ENCODE measurements around the gene PRMT2.

Gene PRMT2

GRCh38 chr21:46655230-46655629 lies 19.8 kb downstream of the PRMT2 start:
- Histone ChIP-seq H2AFZ (ENCODE audit: low read depth, low read length) (no peak overlapping the region), H3K4me2 (ENCODE audit: low read length, poor library complexity, severe bottlenecking) (no peak overlapping the region), H4K8ac (ENCODE audit: low read length) (no peak overlapping the region), H3K9me3 (ENCODE audit: control insufficient read depth, low read length) (peaks cover 27% of the 10 kb centered on the region), H3K27ac (ENCODE audit: low read length, poor library complexity, severe bottlenecking) (no peak overlapping the region), H4K91ac (ENCODE audit: low read length) (no peak overlapping the region), H3K79me1 (replicated peaks; ENCODE audit: low read length, poor library complexity, severe bottlenecking) (peaks cover 44% of the 10 kb centered on the region), H2AK5ac (ENCODE audit: low read length, severe bottlenecking) (no peak overlapping the region), H2BK120ac (ENCODE audit: low read depth, low read length) (no peak overlapping the region), H3K27me3 (ENCODE audit: control insufficient read depth in 1 of 2, insufficient read depth in 1 of 2, low read length in 2 of 2) (no peaks in the 10 kb centered on the region), H3K14ac (ENCODE audit: low read length in 2 of 2) (no peak overlapping the region), H3K18ac (ENCODE audit: low read depth in 1 of 2, low read length in 2 of 2) (no peak overlapping the region), H3K23ac (ENCODE audit: low read length in 2 of 2) (no peak overlapping the region), H3K4me3 (ENCODE audit: insufficient read depth in 1 of 2, low read depth in 1 of 2, low read length in 2 of 2) (no peak overlapping the region), H3K9ac (ENCODE audit: low read length) (no peak overlapping the region), H3K36me3 (ENCODE audit: control insufficient read depth in 1 of 2, insufficient read depth in 2 of 2, low read depth in 1 of 2, low read length in 2 of 2) (peaks cover 56 to 98% of the 10 kb centered on the region in 2 experiments), H2BK15ac (ENCODE audit: low read depth, poor library complexity, severe bottlenecking) (no peak overlapping the region), H3K4ac (ENCODE audit: low read depth in 1 of 2, low read length in 2 of 2) (no peak overlapping the region), H2BK5ac (ENCODE audit: low read depth, low read length, poor library complexity, severe bottlenecking) (no peak overlapping the region), H2BK12ac (ENCODE audit: low read length in 2 of 2) (no peak overlapping the region), H3K4me1 (ENCODE audit: control insufficient read depth, insufficient read depth, low read depth, low read length) (peaks cover 1% of the 10 kb centered on the region)
- DNase-seq, result no peak

GRCh38 chr21:46656820-46657219 lies 21.3 kb downstream of the PRMT2 start:
- no peak for DNase-seq
- Histone ChIP-seq H3K18ac (ENCODE audit: low read depth in 1 of 2, low read length in 2 of 2) (no peak overlapping the region), H3K36me3 (ENCODE audit: control insufficient read depth in 1 of 2, insufficient read depth in 2 of 2, low read depth in 1 of 2, low read length in 2 of 2) (peaks cover 50 to 92% of the 10 kb centered on the region in 2 experiments), H4K8ac (ENCODE audit: low read length) (no peak overlapping the region), H3K4me1 (ENCODE audit: control insufficient read depth, insufficient read depth, low read depth, low read length) (peaks cover 4% of the 10 kb centered on the region), H3K27me3 (ENCODE audit: control insufficient read depth in 1 of 2, insufficient read depth in 1 of 2, low read length in 2 of 2) (no peaks in the 10 kb centered on the region), H3K4me3 (ENCODE audit: insufficient read depth in 1 of 2, low read depth in 1 of 2, low read length in 2 of 2) (no peak overlapping the region), H4K91ac (ENCODE audit: low read length) (no peak overlapping the region), H3K27ac (ENCODE audit: low read length, poor library complexity, severe bottlenecking) (no peak overlapping the region), H3K23ac (ENCODE audit: low read length in 2 of 2) (no peak overlapping the region), H2AK5ac (ENCODE audit: low read length, severe bottlenecking) (no peak overlapping the region), H2BK5ac (ENCODE audit: low read depth, low read length, poor library complexity, severe bottlenecking) (no peak overlapping the region), H2AFZ (ENCODE audit: low read depth, low read length) (no peak overlapping the region), H3K79me1 (replicated peaks; ENCODE audit: low read length, poor library complexity, severe bottlenecking) (peaks cover 37% of the 10 kb centered on the region), H3K14ac (ENCODE audit: low read length in 2 of 2) (no peak overlapping the region), H3K9ac (ENCODE audit: low read length) (no peak overlapping the region), H3K4ac (ENCODE audit: low read depth in 1 of 2, low read length in 2 of 2) (no peak overlapping the region), H3K9me3 (ENCODE audit: control insufficient read depth, low read length) (peaks cover 27% of the 10 kb centered on the region), H2BK12ac (ENCODE audit: low read length in 2 of 2) (no peak overlapping the region), H2BK15ac (ENCODE audit: low read depth, poor library complexity, severe bottlenecking) (no peak overlapping the region), H2BK120ac (ENCODE audit: low read depth, low read length) (no peak overlapping the region), H3K4me2 (ENCODE audit: low read length, poor library complexity, severe bottlenecking) (no peak overlapping the region)
- WGBS, result 100% methylated on average over 1 of the region's 1 CpG

- Histone ChIP-seq H2BK15ac (ENCODE audit: low read depth, poor library complexity, severe bottlenecking) (no peak overlapping the region), H2BK12ac (ENCODE audit: low read length in 2 of 2) (no peak overlapping the region), H3K9ac (ENCODE audit: low read length) (peak overlapping the region; percentile 27), H3K4ac (ENCODE audit: low read depth in 1 of 2, low read length in 2 of 2) (no peak overlapping the region), H3K27me3 (ENCODE audit: control insufficient read depth in 1 of 2, insufficient read depth in 1 of 2, low read length in 2 of 2) (no peaks in the 10 kb centered on the region), H3K23ac (ENCODE audit: low read length in 2 of 2) (no peak overlapping the region), H4K8ac (ENCODE audit: low read length) (no peak overlapping the region), H3K4me2 (ENCODE audit: low read length, poor library complexity, severe bottlenecking) (no peak overlapping the region), H2AK5ac (ENCODE audit: low read length, severe bottlenecking) (no peak overlapping the region), H3K4me3 (ENCODE audit: insufficient read depth in 1 of 2, low read depth in 1 of 2, low read length in 2 of 2) (no peak overlapping the region), H3K79me1 (replicated peaks; ENCODE audit: low read length, poor library complexity, severe bottlenecking) (peaks cover 29% of the 10 kb centered on the region), H4K91ac (ENCODE audit: low read length) (no peak overlapping the region), H3K36me3 (ENCODE audit: control insufficient read depth in 1 of 2, insufficient read depth in 2 of 2, low read depth in 1 of 2, low read length in 2 of 2) (peaks cover 64 to 79% of the 10 kb centered on the region in 2 experiments), H3K14ac (ENCODE audit: low read length in 2 of 2) (no peak overlapping the region), H2BK5ac (ENCODE audit: low read depth, low read length, poor library complexity, severe bottlenecking) (no peak overlapping the region), H3K9me3 (ENCODE audit: control insufficient read depth, low read length) (peaks cover 5% of the 10 kb centered on the region), H3K18ac (ENCODE audit: low read depth in 1 of 2, low read length in 2 of 2) (no peak overlapping the region), H3K4me1 (ENCODE audit: control insufficient read depth, insufficient read depth, low read depth, low read length) (peaks cover 4% of the 10 kb centered on the region), H2AFZ (ENCODE audit: low read depth, low read length) (no peak overlapping the region), H3K27ac (ENCODE audit: low read length, poor library complexity, severe bottlenecking) (no peak overlapping the region), H2BK120ac (ENCODE audit: low read depth, low read length) (no peak overlapping the region)
- DNase-seq, result no peak
- 90% methylated on average over 8 of the region's 8 CpGs for WGBS
Observed at GRCh38 chr21:46660505-46660904, 25.0 kb downstream of the PRMT2 start.

GRCh38 chr21:46661211-46661625 lies 25.7 kb downstream of the PRMT2 start:
- Histone ChIP-seq H3K18ac (ENCODE audit: low read depth in 1 of 2, low read length in 2 of 2) (no peak overlapping the region), H3K4me2 (ENCODE audit: low read length, poor library complexity, severe bottlenecking) (no peak overlapping the region), H2BK15ac (ENCODE audit: low read depth, poor library complexity, severe bottlenecking) (no peak overlapping the region), H3K27me3 (ENCODE audit: control insufficient read depth in 1 of 2, insufficient read depth in 1 of 2, low read length in 2 of 2) (no peaks in the 10 kb centered on the region), H4K91ac (ENCODE audit: low read length) (no peak overlapping the region), H3K27ac (ENCODE audit: low read length, poor library complexity, severe bottlenecking) (no peak overlapping the region), H3K23ac (ENCODE audit: low read length in 2 of 2) (no peak overlapping the region), H3K4ac (ENCODE audit: low read depth in 1 of 2, low read length in 2 of 2) (no peak overlapping the region), H4K8ac (ENCODE audit: low read length) (no peak overlapping the region), H3K4me3 (ENCODE audit: insufficient read depth in 1 of 2, low read depth in 1 of 2, low read length in 2 of 2) (peak overlapping the region in 1 of 2 experiments; percentile 46), H3K9me3 (ENCODE audit: control insufficient read depth, low read length) (no peaks in the 10 kb centered on the region), H2BK12ac (ENCODE audit: low read length in 2 of 2) (no peak overlapping the region), H2BK120ac (ENCODE audit: low read depth, low read length) (no peak overlapping the region), H2AK5ac (ENCODE audit: low read length, severe bottlenecking) (no peak overlapping the region), H2BK5ac (ENCODE audit: low read depth, low read length, poor library complexity, severe bottlenecking) (no peak overlapping the region), H3K9ac (ENCODE audit: low read length) (peak overlapping the region; percentile 70), H3K36me3 (ENCODE audit: control insufficient read depth in 1 of 2, insufficient read depth in 2 of 2, low read depth in 1 of 2, low read length in 2 of 2) (peaks cover 60 to 75% of the 10 kb centered on the region in 2 experiments), H3K14ac (ENCODE audit: low read length in 2 of 2) (no peak overlapping the region), H2AFZ (ENCODE audit: low read depth, low read length) (no peak overlapping the region), H3K79me1 (replicated peaks; ENCODE audit: low read length, poor library complexity, severe bottlenecking) (peaks cover 26% of the 10 kb centered on the region), H3K4me1 (ENCODE audit: control insufficient read depth, insufficient read depth, low read depth, low read length) (peaks cover 4% of the 10 kb centered on the region)
- DNase-seq, result peak; percentile 79
- 16% methylated on average over 28 of the region's 29 CpGs for WGBS
